ENCODE data around the gene UCK2.
"Not testable (repeated sequence)": the region's sequence is repeated elsewhere in the genome, so short reads cannot be mapped to it uniquely, and the experiment has no call there.

The UCK2 gene

GRCh38 chr1:165827268-165828102, at the start of gene UCK2:
Gene UCK2 (plus strand): TSS chr1:165827614. CDS start chr1:165827834, 220 bp downstream.
- peak; percentile 14 for DNase-seq (ENCODE audit: low read depth)

GRCh38 chr1:165778197-165778596, 49.2 kb upstream of the UCK2 start:
- DNase-seq (ENCODE audit: low read depth): not testable (repeated sequence)

GRCh38 chr1:165783519-165783918, 43.9 kb upstream of the UCK2 start:
- DNase-seq (ENCODE audit: low read depth): not testable (repeated sequence)

- no peak for DNase-seq (ENCODE audit: low read depth)
These were observed 39.7 kb upstream of the UCK2 start for GRCh38 chr1:165787741-165788140.

- no peak for DNase-seq (ENCODE audit: low read depth)
These were observed 33.5 kb upstream of the UCK2 start for GRCh38 chr1:165793951-165794350.

GRCh38 chr1:165795894-165796293, 31.5 kb upstream of the UCK2 start:
- no peak for DNase-seq (ENCODE audit: low read depth)

GRCh38 chr1:165799387-165799786, 28.0 kb upstream of the UCK2 start:
- DNase-seq (ENCODE audit: low read depth): no peak

- DNase-seq (ENCODE audit: low read depth): not testable (repeated sequence)
These were observed 22.9 kb upstream of the UCK2 start for GRCh38 chr1:165804513-165804912.

- DNase-seq (ENCODE audit: low read depth): no peak
These were observed 19.8 kb upstream of the UCK2 start for GRCh38 chr1:165807613-165808012.

- no peak for DNase-seq (ENCODE audit: low read depth)
These were observed 11.7 kb upstream of the UCK2 start for GRCh38 chr1:165815725-165816124.

GRCh38 chr1:165816157-165816556, 11.3 kb upstream of the UCK2 start:
- no peak for DNase-seq (ENCODE audit: low read depth)

- no peak for DNase-seq (ENCODE audit: low read depth)
These were observed 10.5 kb upstream of the UCK2 start for GRCh38 chr1:165816826-165817497.

GRCh38 chr1:165823552-165824268, 3.7 kb upstream of the UCK2 start:
- DNase-seq (ENCODE audit: low read depth): no peak

- no peak for DNase-seq (ENCODE audit: low read depth)
These were observed 3.2 kb upstream of the UCK2 start for GRCh38 chr1:165824269-165824643.

- DNase-seq (ENCODE audit: low read depth): no peak
These were observed 698 bp upstream of the UCK2 start for GRCh38 chr1:165826565-165827267.

GRCh38 chr1:165828103-165828668, 772 bp downstream of the UCK2 start:
- DNase-seq (ENCODE audit: low read depth): peak; percentile 4

GRCh38 chr1:165828669-165829329, 1.4 kb downstream of the UCK2 start:
- no peak for DNase-seq (ENCODE audit: low read depth)

- no peak for DNase-seq (ENCODE audit: low read depth)
These were observed 2.5 kb downstream of the UCK2 start for GRCh38 chr1:165829888-165830287.

- DNase-seq (ENCODE audit: low read depth): no peak
These were observed 3.7 kb downstream of the UCK2 start for GRCh38 chr1:165831146-165831545.

GRCh38 chr1:165832902-165833301, 5.5 kb downstream of the UCK2 start:
- DNase-seq (ENCODE audit: low read depth): no peak

- no peak for DNase-seq (ENCODE audit: low read depth)
These were observed 5.9 kb downstream of the UCK2 start for GRCh38 chr1:165833358-165833757.

All from T-helper 22 cell (primary cell).